PC-9 (cell line): ENCODE measurements around the gene ARID3A. TPM values are rescaled to one million over a fixed set of nuclear protein-coding genes. Genes with fewer than 3 reads are reported as not detected.
A peak's percentile ranks its signal among the peaks of the same experiment; 100 is the strongest.

Experiments used
- BruUV-seq: library from RNA; stranded (reverse); fragments of 400-500 nt; replicated peaks from 2 replicates; lab custom pipeline; 2021; lab: Mats Ljungman, UMichigan
- CTCF ChIA-PET: fragments of 300-600 bp; sonication (Branson Sonifier 250); formaldehyde crosslinking; loops from one replicate; lab custom pipeline; 2022; ENCODE audit warnings: antibody characterized with exemption; lab: Charles Lee
- POLR2A ChIA-PET: fragments of 300-600 bp; sonication (Branson Sonifier 250); formaldehyde crosslinking; loops from one replicate; lab custom pipeline; 2022; ENCODE audit warnings: antibody characterized with exemption; ENCODE audit not compliant: unreplicated experiment; lab: Charles Lee
- DNase-seq, 2 experiments: peaks; one replicate each; pipeline versions ENCODE4 v3.0.0 to v3.0.0-alpha.2; 2015 to 2022; ENCODE audit warnings: mixed read lengths in 1 of 2
- H2AFZ ChIP-seq: fragments of 200-600 bp; sonication (generic); 2 replicates; pipeline ENCODE4 v1.8.1; 2017; ENCODE audit warnings: antibody characterized with exemption
- H3F3A ChIP-seq: fragments of 200-600 bp; sonication (generic); 2 replicates; pipeline ENCODE4 v1.8.1; 2017; ENCODE audit warnings: antibody characterized with exemption, mild to moderate bottlenecking, low read depth; ENCODE audit not compliant: insufficient read depth
- H3K27ac ChIP-seq: fragments of 200-600 bp; sonication (generic); 2 replicates; pipeline ENCODE4 v1.6.1; 2016; ENCODE audit warnings: mixed run types
- H3K27me3 ChIP-seq: fragments of 200-600 bp; sonication (generic); 2 replicates; pipeline ENCODE4 v1.6.1; 2016; ENCODE audit warnings: low read depth, mixed run types; ENCODE audit not compliant: insufficient read depth
- H3K36me3 ChIP-seq: fragments of 200-600 bp; sonication (generic); 2 replicates; pipeline ENCODE4 v1.6.1; 2016; ENCODE audit warnings: low read depth, mixed run types
- H3K4me1 ChIP-seq: fragments of 200-600 bp; sonication (generic); replicated peaks from 2 replicates; pipeline ENCODE4 v1.6.1; 2016; ENCODE audit warnings: mixed run types; ENCODE audit not compliant: insufficient read depth
- H3K4me2 ChIP-seq: fragments of 200-600 bp; sonication (generic); 2 replicates; pipeline ENCODE4 v1.6.1; 2017; ENCODE audit warnings: mixed run types
- H3K4me3 ChIP-seq: fragments of 200-600 bp; sonication (generic); 2 replicates; pipeline ENCODE4 v1.6.1; 2016; ENCODE audit warnings: mixed run types
- H3K79me2 ChIP-seq: fragments of 200-600 bp; sonication (generic); 2 replicates; pipeline ENCODE4 v1.6.1; 2017; ENCODE audit warnings: low read depth, mixed run types
- H3K9me2 ChIP-seq: fragments of 200-600 bp; sonication (generic); 2 replicates; pipeline ENCODE4 v1.8.1; 2017; ENCODE audit warnings: mild to moderate bottlenecking; ENCODE audit not compliant: insufficient read depth
- H3K9me3 ChIP-seq: fragments of 200-600 bp; sonication (generic); 2 replicates; pipeline ENCODE4 v1.8.1; 2016; ENCODE audit warnings: low read depth; ENCODE audit not compliant: insufficient read depth
- H4K20me1 ChIP-seq: fragments of 200-600 bp; sonication (generic); 2 replicates; pipeline ENCODE4 v1.8.1; 2017; ENCODE audit not compliant: insufficient read depth
- CTCF ChIP-seq: fragments of 200-600 bp; sonication (generic); conservative IDR thresholded peaks from 2 replicates; pipeline ENCODE4 v1.6.1; 2017; ENCODE audit warnings: mixed run types, antibody characterized with exemption, mild to moderate bottlenecking, moderate library complexity
- EZH2 ChIP-seq: fragments of 200-600 bp; sonication (generic); IDR thresholded peaks from 2 replicates; pipeline ENCODE4 v1.8.0; 2017; ENCODE audit warnings: antibody characterized with exemption, low read depth
- intact Hi-C: fragments of 100-400 bp; cut with micrococcal nuclease; formaldehyde crosslinking; loops from one replicate; pipeline ENCODE4 v1.10.0; 2022; ENCODE audit not compliant: unreplicated experiment
- total RNA-seq: library from RNA; stranded (reverse); gene quantifications from 2 replicates; pipeline ENCODE4 v1.2.3, GENCODE V29; 2021

ARID3A gene
- total RNA-seq, 1 experiment from 2014 or later, result 10.7 TPM

GRCh38 chr19:1018393-1018792 lies 92.6 kb downstream of the ARID3A start:
- H3K36me3 ChIP-seq, result no peaks in the 10 kb centered on the region
- H3K9me3 ChIP-seq, result no peaks in the 10 kb centered on the region
- H3K79me2 ChIP-seq, result peaks cover 69% of the 10 kb centered on the region
- peaks cover 37% of the 10 kb centered on the region for H3K4me1 ChIP-seq
- H3K4me2 ChIP-seq, result peak overlapping the region; percentile 95
- no peak for TF ChIP-seq EZH2
- TF ChIP-seq CTCF, result no peak
- H3K27me3 ChIP-seq, result no peaks in the 10 kb centered on the region
- no peak overlapping the region for H2AFZ ChIP-seq
- H3F3A ChIP-seq, result peaks cover 25% of the 10 kb centered on the region
- POLR2A ChIA-PET, result interaction anchor here (0.6 kb wide), 1 partner anchor 22 kb away, joined by 6 read pairs; no protein-coding TSS in a partner anchor
- intact Hi-C loops, result no loop called here
- CTCF ChIA-PET, result no interaction called here
- H3K9me2 ChIP-seq, result no peaks in the 10 kb centered on the region
- BruUV-seq, result no TSS peak
- H3K4me3 ChIP-seq, result no peak overlapping the region
- H4K20me1 ChIP-seq, result peaks cover 66% of the 10 kb centered on the region
- H3K27ac ChIP-seq, result no peak overlapping the region
- DNase-seq, result no peak

DNA sequence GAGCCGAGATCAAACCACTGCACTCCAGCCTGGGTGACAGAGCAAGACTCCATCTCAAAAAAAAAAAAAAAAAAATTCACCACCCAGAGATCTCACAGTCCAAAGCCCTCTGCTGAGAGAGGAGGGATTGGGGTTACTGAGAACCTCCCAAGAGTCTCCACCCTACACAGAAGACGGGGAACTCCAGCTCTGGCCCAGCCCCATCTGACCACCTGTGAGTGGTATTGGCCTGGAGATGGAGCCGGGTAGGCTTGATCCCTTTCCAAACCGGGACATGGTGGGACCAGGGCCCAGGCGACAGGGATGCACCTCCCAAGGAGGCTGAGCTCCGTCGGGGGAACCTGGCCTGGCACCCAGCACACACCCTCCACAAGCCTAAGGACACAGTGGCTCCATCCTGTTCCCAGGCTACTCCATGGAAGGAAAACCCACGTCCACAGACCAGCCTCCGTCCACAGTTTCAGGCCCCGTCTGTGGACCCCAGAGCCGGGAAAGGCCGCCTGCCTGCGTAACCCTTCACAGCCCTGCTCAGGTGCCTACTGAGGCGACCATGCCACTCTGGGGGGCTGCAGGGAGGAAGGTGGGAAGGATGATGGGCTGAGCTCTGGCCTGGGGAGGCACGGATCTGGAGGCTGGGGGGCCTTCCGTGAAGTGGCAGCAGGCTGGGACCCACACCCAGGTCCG lies 93.2 kb downstream of the ARID3A start:
- BruUV-seq, result no TSS peak
- no peak overlapping the region for H3K27ac ChIP-seq
- H3K79me2 ChIP-seq, result peaks cover 68% of the 10 kb centered on the region
- H3K4me2 ChIP-seq, result peak overlapping the region; percentile 95
- TF ChIP-seq CTCF, result no peak
- TF ChIP-seq EZH2, result no peak
- DNase-seq, result no peak
- intact Hi-C loops, result no loop called here
- H3F3A ChIP-seq, result peaks cover 31% of the 10 kb centered on the region
- no peaks in the 10 kb centered on the region for H3K27me3 ChIP-seq
- POLR2A ChIA-PET, result interaction anchor here (0.6 kb wide), 1 partner anchor 22 kb away, joined by 6 read pairs; no protein-coding TSS in a partner anchor
- CTCF ChIA-PET, result interaction anchor here (0.5 kb wide), 1 partner anchor 19 kb away, joined by 3 read pairs; no protein-coding TSS in a partner anchor
- H4K20me1 ChIP-seq, result peaks cover 59% of the 10 kb centered on the region
- peaks cover 37% of the 10 kb centered on the region for H3K4me1 ChIP-seq
- peak overlapping the region; percentile 86 for H3K4me3 ChIP-seq
- no peaks in the 10 kb centered on the region for H3K9me2 ChIP-seq
- H3K36me3 ChIP-seq, result no peaks in the 10 kb centered on the region
- no peak overlapping the region for H2AFZ ChIP-seq
- no peaks in the 10 kb centered on the region for H3K9me3 ChIP-seq

- peaks cover 54% of the 10 kb centered on the region for H4K20me1 ChIP-seq
- H3K27me3 ChIP-seq, result no peaks in the 10 kb centered on the region
- ChIA-PET POLR2A (no interaction called here), CTCF (interaction anchor here (0.5 kb wide), 1 partner anchor 18 kb away, joined by 3 read pairs; no protein-coding TSS in a partner anchor)
- H3K4me2 ChIP-seq, result peak overlapping the region; percentile 95
- no peak overlapping the region for H2AFZ ChIP-seq
- H3K79me2 ChIP-seq, result peaks cover 63% of the 10 kb centered on the region
- peaks cover 34% of the 10 kb centered on the region for H3F3A ChIP-seq
- no peak overlapping the region for H3K27ac ChIP-seq
- no peaks in the 10 kb centered on the region for H3K36me3 ChIP-seq
- H3K4me1 ChIP-seq, result peaks cover 37% of the 10 kb centered on the region
- peak overlapping the region; percentile 86 for H3K4me3 ChIP-seq
- no peaks in the 10 kb centered on the region for H3K9me3 ChIP-seq
- no peak for DNase-seq
- TF ChIP-seq CTCF (no peak), EZH2 (no peak)
- intact Hi-C loops, result no loop called here
- H3K9me2 ChIP-seq, result no peaks in the 10 kb centered on the region
- no TSS peak for BruUV-seq
Measured at GRCh38 chr19:1019616-1019961, 93.8 kb downstream of the ARID3A start.
